H9 (cell line): ENCODE measurements around the gene RAP1GAP. TPM values are rescaled to one million over a fixed set of nuclear protein-coding genes. Genes with fewer than 3 reads are reported as not detected.

ENCODE experiments used
- DNase-seq: peaks from one replicate; pipeline ENCODE4 v3.0.0-alpha.2; 2017
- H2AFZ ChIP-seq: one replicate; pipeline ENCODE4 v1.6.1; 2013; ENCODE audit warnings: mild to moderate bottlenecking, low read length, control low read depth, moderate library complexity
- H2AK5ac ChIP-seq: 2 replicates; pipeline ENCODE4 v1.6.1; 2013; ENCODE audit warnings: low read length, control low read depth, mixed read lengths; ENCODE audit not compliant: insufficient read length
- H2BK120ac ChIP-seq: one replicate; pipeline ENCODE4 v1.6.1; 2013; ENCODE audit warnings: low read depth, mild to moderate bottlenecking, low read length, control low read depth, inconsistent platforms; ENCODE audit not compliant: poor library complexity, severe bottlenecking
- H2BK12ac ChIP-seq: 2 replicates; pipeline ENCODE4 v1.6.1; 2013; ENCODE audit warnings: low read length, control low read depth, mixed read lengths, low read depth; ENCODE audit not compliant: insufficient read length
- H2BK15ac ChIP-seq: 2 replicates; pipeline ENCODE4 v1.6.1; 2013; ENCODE audit warnings: low read depth, low read length, control low read depth
- H2BK20ac ChIP-seq: one replicate; pipeline ENCODE4 v1.6.1; 2013; ENCODE audit warnings: low read depth, mild to moderate bottlenecking, low read length, control low read depth, inconsistent platforms; ENCODE audit not compliant: poor library complexity, severe bottlenecking
- H2BK5ac ChIP-seq: 2 replicates; pipeline ENCODE4 v1.6.1; 2013; ENCODE audit warnings: low read length, control low read depth, mixed read lengths; ENCODE audit not compliant: insufficient read length
- H3K14ac ChIP-seq: 2 replicates; pipeline ENCODE4 v1.6.1; 2013; ENCODE audit warnings: low read length, control low read depth; ENCODE audit not compliant: insufficient read depth
- H3K18ac ChIP-seq: 2 replicates; pipeline ENCODE4 v1.6.1; 2013; ENCODE audit warnings: low read depth, mild to moderate bottlenecking, mixed read lengths, low read length, control low read depth; ENCODE audit not compliant: insufficient read length
- H3K23ac ChIP-seq: 2 replicates; pipeline ENCODE4 v1.6.1; 2013; ENCODE audit warnings: low read length, control low read depth, mixed read lengths, low read depth; ENCODE audit not compliant: insufficient read length
- H3K23me2 ChIP-seq: 2 replicates; pipeline ENCODE4 v1.6.1; 2013; ENCODE audit warnings: low read depth, mild to moderate bottlenecking, mixed read lengths, low read length, control low read depth; ENCODE audit not compliant: insufficient read length, poor library complexity, severe bottlenecking
- H3K27ac ChIP-seq: 2 replicates; pipeline ENCODE4 v1.5.1; 2013; ENCODE audit warnings: low read length, control low read depth, mixed read lengths, low read depth; ENCODE audit not compliant: insufficient read length
- H3K27me3 ChIP-seq: 2 replicates; pipeline ENCODE4 v1.6.1; 2013; ENCODE audit warnings: low read length, control low read depth, inconsistent platforms; ENCODE audit not compliant: insufficient read depth
- H3K4ac ChIP-seq: 2 replicates; pipeline ENCODE4 v1.6.1; 2013; ENCODE audit warnings: low read depth, mild to moderate bottlenecking, control low read depth, inconsistent platforms, low read length, moderate library complexity
- H3K4me1 ChIP-seq: 2 replicates; pipeline ENCODE4 v1.6.1; 2013; ENCODE audit warnings: low read length, control low read depth, inconsistent platforms; ENCODE audit not compliant: insufficient read depth
- H3K4me2 ChIP-seq: 2 replicates; pipeline ENCODE4 v1.6.1; 2013; ENCODE audit warnings: low read length, control low read depth, mixed read lengths; ENCODE audit not compliant: insufficient read length, insufficient read depth
- H3K56ac ChIP-seq: 2 replicates; pipeline ENCODE4 v1.6.1; 2013; ENCODE audit warnings: low read depth, mild to moderate bottlenecking, mixed read lengths, low read length, control low read depth; ENCODE audit not compliant: insufficient read length
- H3K79me1 ChIP-seq: 2 replicates; pipeline ENCODE4 v1.6.1; 2013; ENCODE audit warnings: low read depth, mild to moderate bottlenecking, moderate library complexity, low read length, control low read depth, inconsistent platforms; ENCODE audit not compliant: insufficient read depth, poor library complexity, severe bottlenecking
- H3K79me2 ChIP-seq: 2 replicates; pipeline ENCODE4 v1.6.1; 2013; ENCODE audit warnings: low read length, control low read depth, inconsistent platforms; ENCODE audit not compliant: insufficient read depth
- H3K9ac ChIP-seq: 2 replicates; pipeline ENCODE4 v1.6.1; 2013; ENCODE audit warnings: low read length, control low read depth, mixed read lengths; ENCODE audit not compliant: insufficient read length; ENCODE audit errors: extremely low read depth
- H3K9me3 ChIP-seq: one replicate; pipeline ENCODE4 v1.6.1; 2013; ENCODE audit warnings: low read depth, low read length, inconsistent platforms; ENCODE audit not compliant: control insufficient read depth
- H3T11ph ChIP-seq: one replicate; pipeline ENCODE4 v1.6.1; 2013; ENCODE audit warnings: mild to moderate bottlenecking, low read length, control low read depth, inconsistent platforms
- H4K20me1 ChIP-seq: one replicate; pipeline ENCODE4 v1.6.1; 2013; ENCODE audit not compliant: control insufficient read depth, insufficient read length, insufficient read depth
- H4K5ac ChIP-seq: 2 replicates; pipeline ENCODE4 v1.6.1; 2013; ENCODE audit warnings: low read depth, mild to moderate bottlenecking, mixed read lengths, low read length, control low read depth; ENCODE audit not compliant: insufficient read length
- H4K8ac ChIP-seq: replicated peaks from 2 replicates; pipeline ENCODE4 v1.6.1; 2013; ENCODE audit warnings: low read length, control low read depth, mixed read lengths, low read depth; ENCODE audit not compliant: insufficient read length
- H4K91ac ChIP-seq: 2 replicates; pipeline ENCODE4 v1.6.1; 2013; ENCODE audit warnings: low read depth, mild to moderate bottlenecking, moderate library complexity, mixed read lengths, low read length, control low read depth; ENCODE audit not compliant: insufficient read length
- H3K27ac Mint-ChIP-seq, 3 experiments: 2 replicates in 2 of 3; 3 replicates in 1 of 3; pipeline ENCODE4 v1.8.0; 2020 to 2021; ENCODE audit warnings: mixed read lengths in 3 of 3, mild to moderate bottlenecking in 1 of 3, moderate library complexity in 1 of 3
- H3K27me3 Mint-ChIP-seq: 2 replicates; pipeline ENCODE4 v1.8.0; 2021; ENCODE audit warnings: low read depth, mild to moderate bottlenecking, moderate library complexity, mixed read lengths
- H3K36me3 Mint-ChIP-seq, 3 experiments: 2 replicates in 2 of 3; 3 replicates in 1 of 3; pipeline ENCODE4 v1.8.0; 2020 to 2021; ENCODE audit warnings: low read depth in 3 of 3, mixed read lengths in 3 of 3; ENCODE audit not compliant: insufficient read depth in 1 of 3
- H3K4me1 Mint-ChIP-seq, 2 experiments: 2 replicates each; pipeline ENCODE4 v1.8.0; 2020; ENCODE audit warnings: mixed read lengths in 2 of 2
- H3K4me3 Mint-ChIP-seq, 2 experiments: 2 replicates in 1 of 2; 3 replicates in 1 of 2; pipeline ENCODE4 v1.8.0; 2020 to 2021; ENCODE audit warnings: mild to moderate bottlenecking in 2 of 2, mixed read lengths in 2 of 2, moderate library complexity in 1 of 2
- H3K9me3 Mint-ChIP-seq, 2 experiments: 2 replicates in 1 of 2; 3 replicates in 1 of 2; pipeline ENCODE4 v1.8.0; 2020; ENCODE audit warnings: mild to moderate bottlenecking in 2 of 2, mixed read lengths in 2 of 2, moderate library complexity in 1 of 2
- CTCF ChIP-seq: fragments of 200-600 bp; sonication (generic); conservative IDR thresholded peaks from 3 replicates; pipeline ENCODE4 v1.8.0; 2021; ENCODE audit warnings: antibody characterized with exemption, mild to moderate bottlenecking
- WGBS: extraction: QIAGEN DNeasy Blood & Tissue Kit; methylation state at CpG from one replicate; pipeline ENCODE4 v1.1.7; 2013; ENCODE audit warnings: missing lambda C conversion rate, low lambda C conversion rate, mixed read lengths; ENCODE audit not compliant: insufficient read length; ENCODE audit errors: extremely low coverage; 5-methylcytosine and 5-hydroxymethylcytosine counted together
- total RNA-seq: library from RNA; stranded (reverse); gene quantifications from 2 replicates; pipeline ENCODE4 v1.2.1, GENCODE V29; 2021

RAP1GAP gene
- total RNA-seq, 1 experiment from 2014 or later: 7.9 TPM

- H2BK20ac ChIP-seq: no peak overlapping the region
- no peaks in the 10 kb centered on the region for H3K79me2 ChIP-seq
- no peaks in the 10 kb centered on the region for H3K36me3 Mint-ChIP-seq
- no peaks in the 10 kb centered on the region; a peak in 2 of 5 replicates for H3K9me3 Mint-ChIP-seq
- H3K4me3 Mint-ChIP-seq: no peak overlapping the region
- H2BK5ac ChIP-seq: no peak overlapping the region
- H3K14ac ChIP-seq: no peak overlapping the region
- H4K91ac ChIP-seq: no peak overlapping the region
- no peak overlapping the region; a peak in 1 of 7 replicates for H3K27ac Mint-ChIP-seq
- no peak overlapping the region for H2BK15ac ChIP-seq
- no peaks in the 10 kb centered on the region for H3K79me1 ChIP-seq
- no peak for DNase-seq
- H4K5ac ChIP-seq: no peak overlapping the region
- no peak overlapping the region for H3K56ac ChIP-seq
- H2BK12ac ChIP-seq: no peak overlapping the region
- no peak overlapping the region for H3K18ac ChIP-seq
- H3K4me2 ChIP-seq: no peak overlapping the region
- H3K27me3 ChIP-seq: no peaks in the 10 kb centered on the region
- no peak overlapping the region for H4K8ac ChIP-seq
- peaks cover 14 to 40% of the 10 kb centered on the region in 2 experiments for H3K4me1 Mint-ChIP-seq
- no peak overlapping the region for H3K9ac ChIP-seq
- no peak overlapping the region for H3K23ac ChIP-seq
- peaks cover 11% of the 10 kb centered on the region for H3K23me2 ChIP-seq
- peaks cover 24% of the 10 kb centered on the region for H3K27me3 Mint-ChIP-seq
- no peak for TF ChIP-seq CTCF
- H2BK120ac ChIP-seq: no peak overlapping the region
- H3K4me1 ChIP-seq: no peaks in the 10 kb centered on the region
- H2AFZ ChIP-seq: no peak overlapping the region
- WGBS: no CpG with 5 or more reads among the region's 10 CpGs
- peaks cover 3% of the 10 kb centered on the region for H4K20me1 ChIP-seq
- no peak overlapping the region for H2AK5ac ChIP-seq
- H3K9me3 ChIP-seq: no peaks in the 10 kb centered on the region
- H3T11ph ChIP-seq: no peak overlapping the region
- no peak overlapping the region for H3K27ac ChIP-seq
- H3K4ac ChIP-seq: no peak overlapping the region
Measured at GRCh38 chr1:21648791-21649190, 20.4 kb downstream of the RAP1GAP start.
